Neural progenitor cell (in vitro differentiated cells): Measurements from ENCODE around the gene KAZALD1.

Experiments used
- EZH2phosphoT487 ChIP-seq: fragments of 200-600 bp; sonication (generic); IDR thresholded peaks from 2 replicates; pipeline ENCODE4 v1.6.1; 2017; ENCODE audit warnings: antibody characterized with exemption
- TF ChIP-seq, protein P1 (sequence below): fragments of 200-600 bp; sonication (generic); IDR thresholded peaks from 2 replicates; pipeline ENCODE4 v1.5.1; 2017; ENCODE audit warnings: antibody characterized with exemption, mild to moderate bottlenecking

DNA sequence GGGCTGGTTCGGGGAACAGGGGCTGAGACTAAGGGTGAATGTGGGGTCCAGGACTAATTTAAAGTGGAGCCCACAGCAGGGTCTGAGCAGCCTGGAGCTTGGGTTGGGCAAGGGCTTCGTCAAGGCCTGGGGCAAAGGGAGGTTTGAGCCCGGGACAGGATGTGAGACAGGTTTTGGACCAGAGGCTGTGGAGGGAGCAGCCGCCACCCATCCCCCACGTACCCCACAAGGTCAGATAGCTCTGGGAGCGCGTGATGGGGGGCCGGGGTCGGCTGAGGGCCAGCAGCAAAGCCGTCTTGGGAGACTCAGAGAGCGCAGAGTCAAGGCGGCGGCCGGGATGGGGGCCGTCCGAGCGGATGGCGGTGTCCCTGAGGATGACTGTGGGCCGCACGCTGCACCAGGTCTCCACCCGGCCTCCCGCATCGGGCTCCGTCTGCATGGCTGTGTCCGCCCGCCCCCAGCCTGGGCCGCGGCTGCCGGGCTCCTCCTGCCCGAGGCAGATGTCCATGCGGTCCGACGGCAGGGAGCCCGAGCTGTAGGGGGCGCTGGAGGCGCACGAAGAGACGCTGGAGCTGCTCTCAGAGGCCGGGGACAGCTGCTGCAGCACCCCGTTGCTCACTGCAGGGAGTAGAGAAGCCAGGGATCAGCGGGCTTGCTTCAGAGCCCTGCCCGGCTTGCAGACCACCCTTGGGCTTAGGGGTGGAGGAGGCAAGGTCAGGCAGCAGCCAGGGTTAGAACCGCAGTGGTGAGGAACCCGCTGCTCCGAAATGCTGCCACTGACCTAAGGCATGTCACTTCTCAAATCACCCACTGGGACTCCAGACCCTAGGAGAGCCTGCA, 43.0 kb upstream of the KAZALD1 start:
- TF ChIP-seq, protein P1, sequence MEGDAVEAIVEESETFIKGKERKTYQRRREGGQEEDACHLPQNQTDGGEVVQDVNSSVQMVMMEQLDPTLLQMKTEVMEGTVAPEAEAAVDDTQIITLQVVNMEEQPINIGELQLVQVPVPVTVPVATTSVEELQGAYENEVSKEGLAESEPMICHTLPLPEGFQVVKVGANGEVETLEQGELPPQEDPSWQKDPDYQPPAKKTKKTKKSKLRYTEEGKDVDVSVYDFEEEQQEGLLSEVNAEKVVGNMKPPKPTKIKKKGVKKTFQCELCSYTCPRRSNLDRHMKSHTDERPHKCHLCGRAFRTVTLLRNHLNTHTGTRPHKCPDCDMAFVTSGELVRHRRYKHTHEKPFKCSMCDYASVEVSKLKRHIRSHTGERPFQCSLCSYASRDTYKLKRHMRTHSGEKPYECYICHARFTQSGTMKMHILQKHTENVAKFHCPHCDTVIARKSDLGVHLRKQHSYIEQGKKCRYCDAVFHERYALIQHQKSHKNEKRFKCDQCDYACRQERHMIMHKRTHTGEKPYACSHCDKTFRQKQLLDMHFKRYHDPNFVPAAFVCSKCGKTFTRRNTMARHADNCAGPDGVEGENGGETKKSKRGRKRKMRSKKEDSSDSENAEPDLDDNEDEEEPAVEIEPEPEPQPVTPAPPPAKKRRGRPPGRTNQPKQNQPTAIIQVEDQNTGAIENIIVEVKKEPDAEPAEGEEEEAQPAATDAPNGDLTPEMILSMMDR, result peak; percentile 83
- peak; percentile 60 for TF ChIP-seq EZH2phosphoT487
